Esophagus squamous epithelium (tissue), 5 donors: ENCODE measurements around the gene COQ8B. TPM values are rescaled to one million over a fixed set of nuclear protein-coding genes. Genes with fewer than 3 reads are reported as not detected.

ENCODE experiments used
- DNase-seq: peaks from one replicate; lab custom pipeline; 2025; lab: John Stamatoyannopoulos, UW
- H3K27ac ChIP-seq, 4 donors: fragments of 200-600 bp; sonication (generic); one replicate each; pipeline ENCODE4 v1.5.1; 2016 to 2019; ENCODE audit warnings: mild to moderate bottlenecking in 1 of 4
- H3K27me3 ChIP-seq, 4 donors: fragments of 200-600 bp; sonication (generic); 1 replicate in 3 of 4; 2 replicates in 1 of 4; pipeline versions ENCODE4 v1.5.1 to v1.6.0; 2017 to 2021; ENCODE audit warnings: antibody characterized with exemption in 1 of 4
- H3K36me3 ChIP-seq, 3 donors: fragments of 200-600 bp; sonication (generic); one replicate each; pipeline ENCODE4 v1.5.1; 2016 to 2019
- H3K4me1 ChIP-seq, 3 donors: fragments of 200-600 bp; sonication (generic); one replicate each; pipeline ENCODE4 v1.5.1; 2017 to 2019
- H3K4me3 ChIP-seq, 4 donors: fragments of 200-600 bp; sonication (generic); 1 replicate in 3 of 4; 2 replicates in 1 of 4; pipeline ENCODE4 v1.5.1; 2016 to 2019; ENCODE audit warnings: mild to moderate bottlenecking in 2 of 4, moderate library complexity in 1 of 4
- H3K9me3 ChIP-seq, 3 donors: fragments of 200-600 bp; sonication (generic); one replicate each; pipeline ENCODE4 v1.5.1; 2016 to 2019
- CTCF ChIP-seq, 6 experiments: fragments of 450-650 bp in 4 of 6; fragments of 200-600 bp in 2 of 6; sonication (generic) in 2 of 6; IDR thresholded peaks; one replicate each; pipeline ENCODE4 v1.5.1; 2016 to 2019; ENCODE audit warnings: antibody characterized with exemption in 6 of 6, mild to moderate bottlenecking in 4 of 6, moderate library complexity in 4 of 6
- POLR2A ChIP-seq, 4 donors: fragments of 450-650 bp; IDR thresholded peaks; one replicate each; pipeline ENCODE4 v1.6.1; 2017; ENCODE audit warnings: antibody characterized with exemption in 4 of 4, mild to moderate bottlenecking in 4 of 4, moderate library complexity in 3 of 4
- WGBS, 2 donors: methylation state at CpG; one replicate each; pipeline ENCODE4 v1.1.5; 2018; 5-methylcytosine and 5-hydroxymethylcytosine counted together
- intact Hi-C: fragments of 100-400 bp; cut with DNase I; formaldehyde crosslinking; loops from one replicate; pipeline ENCODE4 v1.15.0; 2022
- total RNA-seq, 4 donors: library from RNA; depleted of rRNA; stranded (reverse); fragments of >200 nt; gene quantifications; one replicate each; pipeline ENCODE4 v1.1.0, GENCODE V29; 2016
- donor health status: DM: yes; HTN: yes; CAD: no.

COQ8B gene
- total RNA-seq, 4 donors from 2014 or later, result 19.3 to 64.1 (median 33.3) TPM

GRCh38 chr19:40705950-40706619 lies 10.6 kb downstream of the COQ8B start:
- no peak for TF ChIP-seq POLR2A (IDR thresholded peaks at IDR 0.05)
- TF ChIP-seq CTCF (IDR thresholded peaks at IDR 0.05), result no peak
- 81 to 88% methylated on average over 7 of the region's 7 CpGs for WGBS, 2 donors

GRCh38 chr19:40705362-40705651 lies 11.4 kb downstream of the COQ8B start:
- DNase-seq, result no peak
- Histone ChIP-seq H3K36me3 (peaks cover 21 to 100% (median 22%) of the 10 kb centered on the region in 3 donors), H3K27me3 (no peaks in the 10 kb centered on the region), H3K9me3 (no peaks in the 10 kb centered on the region), H3K4me1 (no peaks in the 10 kb centered on the region), H3K4me3 (no peak overlapping the region), H3K27ac (no peak overlapping the region)
- intact Hi-C loops, result no loop called here
- WGBS, 2 donors, result 90 to 91% methylated on average over 7 to 8 of the region's 9 CpGs
- no peak for TF ChIP-seq POLR2A (IDR thresholded peaks at IDR 0.05)
- no peak for TF ChIP-seq CTCF (IDR thresholded peaks at IDR 0.05)

More at GRCh38 chr19:40705950-40706619, 10.6 kb downstream of the COQ8B start:
- no peaks in the 10 kb centered on the region for H3K4me1 ChIP-seq
- intact Hi-C loops, result no loop called here
- H3K27ac ChIP-seq, result no peak overlapping the region
- no peak for DNase-seq
- H3K27me3 ChIP-seq, result no peaks in the 10 kb centered on the region
- H3K36me3 ChIP-seq, result peaks cover 21 to 100% (median 22%) of the 10 kb centered on the region in 3 donors
- no peak overlapping the region for H3K4me3 ChIP-seq
- H3K9me3 ChIP-seq, result no peaks in the 10 kb centered on the region

- H3K27ac ChIP-seq, result no peak overlapping the region
- no peak for TF ChIP-seq CTCF (IDR thresholded peaks at IDR 0.05)
- no peak for TF ChIP-seq POLR2A (IDR thresholded peaks at IDR 0.05)
- H3K9me3 ChIP-seq, result no peaks in the 10 kb centered on the region
- DNase-seq, result no peak
- no peaks in the 10 kb centered on the region for H3K27me3 ChIP-seq
- H3K36me3 ChIP-seq, result peaks cover 21 to 100% (median 22%) of the 10 kb centered on the region in 3 donors
- no peaks in the 10 kb centered on the region for H3K4me1 ChIP-seq
- intact Hi-C loops, result no loop called here
- 78 to 87% methylated on average over 13 to 14 of the region's 18 CpGs for WGBS, 2 donors
- no peak overlapping the region for H3K4me3 ChIP-seq
These were observed 12.0 kb downstream of the COQ8B start for GRCh38 chr19:40704491-40705361.

- H3K36me3 ChIP-seq, result peaks cover 19 to 100% (median 21%) of the 10 kb centered on the region in 3 donors
These were observed 13.5 kb downstream of the COQ8B start for GRCh38 chr19:40703029-40703755.

More at GRCh38 chr19:40703029-40703755, 13.5 kb downstream of the COQ8B start:
- no peaks in the 10 kb centered on the region for H3K4me1 ChIP-seq
- no peak overlapping the region for H3K27ac ChIP-seq
- 88 to 92% methylated on average over 15 to 19 of the region's 24 CpGs for WGBS, 2 donors
- no peak overlapping the region for H3K4me3 ChIP-seq
- intact Hi-C loops, result no loop called here
- TF ChIP-seq POLR2A (IDR thresholded peaks at IDR 0.05) (no peak), CTCF (IDR thresholded peaks at IDR 0.05) (no peak)
- DNase-seq, result no peak
- H3K27me3 ChIP-seq, result no peaks in the 10 kb centered on the region
- no peaks in the 10 kb centered on the region for H3K9me3 ChIP-seq
